HT-29 (cell line): Measurements from ENCODE around the gene C1orf174. TPM values are rescaled to one million over a fixed set of nuclear protein-coding genes. Genes with fewer than 3 reads are reported as not detected.
"Not testable (repeated sequence)": the region's sequence is repeated elsewhere in the genome, so short reads cannot be mapped to it uniquely, and the experiment has no call there.

ENCODE experiments used
- DNase-seq: peaks from one replicate; pipeline ENCODE4 v3.0.0-alpha.2; 2015; ENCODE audit warnings: low spot score
- total RNA-seq: library from RNA; depleted of rRNA; stranded (reverse); fragments of >200 nt; shearing (Covaris generic); gene quantifications from 2 replicates; pipeline ENCODE4 v1.2.3, GENCODE V29; 2014

The C1orf174 gene
- total RNA-seq, 1 experiment from 2014 or later, result 30.8 TPM

GRCh38 chr1:3925762-3926161 lies 25.7 kb upstream of the C1orf174 start:
- no peak for DNase-seq

GRCh38 chr1:3925256-3925655 lies 25.2 kb upstream of the C1orf174 start:
- no peak for DNase-seq

- no peak for DNase-seq
These were observed 24.8 kb upstream of the C1orf174 start for GRCh38 chr1:3924825-3925220.

GRCh38 chr1:3924186-3924824 lies 24.2 kb upstream of the C1orf174 start:
- no peak for DNase-seq

GRCh38 chr1:3923378-3924185 lies 23.5 kb upstream of the C1orf174 start:
- DNase-seq, result no peak

- DNase-seq, result no peak
These were observed 22.8 kb upstream of the C1orf174 start for GRCh38 chr1:3922851-3923250.

GRCh38 chr1:3922201-3922725 lies 22.2 kb upstream of the C1orf174 start:
- no peak for DNase-seq

- DNase-seq, result no peak
These were observed 21.7 kb upstream of the C1orf174 start for GRCh38 chr1:3921765-3922164.

GRCh38 chr1:3919706-3920105 lies 19.6 kb upstream of the C1orf174 start:
- no peak for DNase-seq

- DNase-seq, result no peak
These were observed 19.0 kb upstream of the C1orf174 start for GRCh38 chr1:3918966-3919611.

GRCh38 chr1:3918359-3918758 lies 18.3 kb upstream of the C1orf174 start:
- not testable (repeated sequence) for DNase-seq

- DNase-seq, result no peak
These were observed 17.7 kb upstream of the C1orf174 start for GRCh38 chr1:3917761-3918160.

- DNase-seq, result no peak
These were observed 15.6 kb upstream of the C1orf174 start for GRCh38 chr1:3915551-3916121.

- DNase-seq, result no peak
These were observed 14.8 kb upstream of the C1orf174 start for GRCh38 chr1:3914911-3915310.

GRCh38 chr1:3914331-3914851 lies 14.3 kb upstream of the C1orf174 start:
- DNase-seq, result no peak

GRCh38 chr1:3912809-3913685 lies 13.0 kb upstream of the C1orf174 start:
- no peak for DNase-seq

- no peak for DNase-seq
These were observed 12.1 kb upstream of the C1orf174 start for GRCh38 chr1:3911981-3912808.

GRCh38 chr1:3910857-3911845 lies 11.1 kb upstream of the C1orf174 start:
- peak; percentile 83 for DNase-seq
